Measurements from ENCODE around the gene ATP2C2.
"Not testable (repeated sequence)": the region's sequence is repeated elsewhere in the genome, so short reads cannot be mapped to it uniquely, and the experiment has no call there.

Gene ATP2C2

DNA sequence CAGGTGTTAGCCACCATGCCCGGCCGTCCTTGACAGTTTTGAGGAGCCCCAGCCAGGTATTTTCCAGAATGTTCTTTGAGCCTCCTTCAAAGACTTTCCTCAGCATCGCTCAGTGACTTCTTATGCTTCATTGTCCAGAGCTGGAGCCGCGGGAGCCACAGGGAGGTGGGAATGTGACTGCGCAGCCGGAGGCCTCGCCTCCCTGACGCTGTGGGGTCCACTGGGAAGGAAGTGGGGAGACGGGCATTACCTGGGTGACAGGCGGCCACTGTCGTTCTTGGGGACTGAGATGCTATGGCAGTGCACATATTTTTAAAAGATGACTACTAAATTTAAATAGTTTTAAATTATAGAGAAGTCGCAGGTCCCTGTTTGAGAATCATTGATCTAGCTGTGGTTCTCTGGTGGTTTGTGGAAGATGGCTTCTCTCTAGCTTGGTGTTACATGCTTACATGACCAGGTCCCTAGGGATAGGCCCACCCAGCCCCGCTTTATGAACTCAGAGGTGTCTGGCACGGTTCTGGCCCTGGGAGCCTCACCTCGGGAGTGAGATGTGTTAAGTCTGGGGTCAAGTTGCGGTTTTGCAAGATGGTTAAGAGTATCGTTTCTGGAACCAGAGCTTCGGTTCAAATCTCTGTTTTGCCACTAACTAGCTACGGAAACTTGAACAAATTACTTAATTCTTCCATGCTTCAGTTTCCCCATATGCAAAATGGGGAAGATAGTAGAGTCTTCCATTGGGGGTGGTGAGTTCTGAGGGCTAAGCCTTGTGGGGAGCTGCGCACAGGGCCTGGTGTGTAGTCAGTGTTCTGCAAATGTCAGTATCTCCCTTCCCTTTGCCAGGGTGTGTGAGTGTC, 53.0 kb downstream of the ATP2C2 start:
- DNase-seq = no peak

DNA sequence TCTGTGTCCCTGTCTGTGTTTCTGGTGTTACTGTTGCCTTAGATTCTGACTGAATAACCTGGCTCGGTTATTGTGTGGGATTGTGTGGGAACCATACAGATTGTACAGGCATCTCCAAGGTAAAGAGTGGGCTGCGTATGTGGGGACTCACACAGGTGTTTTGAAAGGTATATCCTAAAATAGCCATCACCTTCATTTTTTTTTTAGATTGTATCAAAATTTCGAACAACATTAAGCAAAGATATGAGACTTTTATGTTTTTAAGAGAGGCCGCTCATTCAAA, 53.5 kb downstream of the ATP2C2 start:
- no peak for DNase-seq

DNA sequence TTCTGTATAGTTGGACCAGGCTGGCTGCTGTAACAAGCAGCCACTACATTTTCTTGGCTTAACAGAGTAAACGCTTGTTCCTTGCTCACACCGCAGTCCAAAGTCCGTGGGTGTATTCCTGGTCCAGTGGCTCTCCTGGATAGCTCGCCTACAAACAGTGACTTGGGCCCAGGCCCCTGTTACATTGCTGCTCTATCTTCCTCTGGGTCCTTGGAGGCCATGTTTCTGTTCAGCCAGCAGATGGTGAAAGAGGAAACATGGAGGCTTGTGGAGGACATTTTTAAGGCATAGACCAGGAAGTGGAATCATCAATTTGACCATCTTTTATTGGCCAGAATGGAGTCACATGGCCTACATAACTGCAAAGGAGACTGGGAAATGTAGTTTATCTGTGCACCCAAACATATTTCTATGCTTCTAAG, 55.1 kb downstream of the ATP2C2 start:
- peak; percentile 61 for DNase-seq

DNA sequence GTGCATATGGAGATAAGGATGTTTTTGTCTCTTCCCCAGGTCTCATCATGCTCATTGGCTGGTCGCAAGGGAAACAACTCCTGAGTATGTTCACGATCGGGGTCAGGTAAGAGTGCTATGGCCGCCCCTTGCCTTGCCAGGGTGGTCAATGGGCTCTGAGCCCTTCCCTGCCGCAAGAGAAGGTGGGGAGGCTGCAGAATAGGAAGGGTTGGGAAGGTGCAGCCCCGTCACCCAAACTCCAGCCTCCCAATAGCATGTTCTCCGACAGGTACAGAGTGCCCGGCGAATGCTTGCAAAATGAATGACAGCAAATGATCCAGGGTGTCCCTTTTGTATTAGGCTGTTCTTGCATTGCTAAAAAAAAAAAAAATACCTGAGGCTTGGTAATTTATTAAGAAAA, 57.4 kb downstream of the ATP2C2 start:
- no peak for DNase-seq

DNA sequence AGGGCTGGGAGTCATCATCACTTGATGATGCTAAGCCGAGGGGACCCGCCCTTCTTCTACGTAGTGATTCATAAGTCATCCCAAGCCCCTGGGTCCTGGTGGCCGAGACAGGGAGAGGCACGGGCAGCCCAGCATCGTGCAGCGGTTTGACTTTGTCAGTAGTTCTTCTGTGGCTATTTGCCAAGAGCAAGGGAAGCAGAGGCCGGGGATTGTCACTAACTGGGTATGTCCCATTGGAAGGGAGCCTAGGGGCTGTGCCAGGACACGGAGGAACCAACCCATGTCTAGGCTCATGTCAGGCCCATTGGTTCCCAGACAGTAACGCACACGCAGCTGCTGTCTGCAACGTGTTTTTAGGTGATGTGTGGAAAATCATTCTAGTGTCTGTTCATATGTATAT, 58.5 kb downstream of the ATP2C2 start:
- no peak for DNase-seq

DNA sequence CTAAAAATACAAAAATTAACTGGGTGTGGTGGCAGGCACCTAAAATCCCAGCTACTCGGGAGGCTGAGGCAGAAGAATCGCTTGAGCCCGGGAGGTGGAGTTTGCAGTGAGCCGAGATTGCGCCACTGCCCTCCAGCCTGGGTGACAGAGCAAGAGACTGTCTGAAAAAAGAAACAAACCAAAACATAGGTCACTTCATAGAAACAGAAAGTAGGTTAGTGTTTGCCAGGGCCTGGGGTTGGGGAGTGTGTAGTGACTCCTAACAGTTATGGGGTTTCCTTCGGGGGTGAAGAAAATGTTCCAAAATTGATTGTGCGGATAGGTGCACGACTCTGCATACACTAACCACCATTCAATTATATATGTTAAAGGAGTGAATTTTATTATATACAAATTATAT, 59.2 kb downstream of the ATP2C2 start:
- DNase-seq = no peak

DNA sequence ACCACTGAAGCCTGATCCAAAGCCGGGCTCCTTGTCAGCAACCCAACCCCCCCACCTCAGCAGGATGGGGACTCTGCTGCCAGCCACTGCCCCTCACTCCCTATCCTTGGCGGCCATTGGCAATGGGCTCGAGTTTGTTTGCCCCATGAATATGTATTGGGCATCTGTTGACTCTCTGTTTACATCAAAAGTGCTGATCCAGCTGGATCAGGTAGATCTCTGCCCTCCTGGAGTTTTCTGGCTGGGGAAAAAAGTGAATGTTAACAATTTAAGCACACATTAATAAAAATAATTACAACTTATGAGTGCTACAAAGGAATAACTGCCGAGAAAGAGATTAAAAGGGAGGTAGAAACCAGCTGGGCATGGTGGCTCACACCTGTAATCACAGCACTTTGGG, 62.5 kb downstream of the ATP2C2 start:
- DNase-seq = no peak

DNA sequence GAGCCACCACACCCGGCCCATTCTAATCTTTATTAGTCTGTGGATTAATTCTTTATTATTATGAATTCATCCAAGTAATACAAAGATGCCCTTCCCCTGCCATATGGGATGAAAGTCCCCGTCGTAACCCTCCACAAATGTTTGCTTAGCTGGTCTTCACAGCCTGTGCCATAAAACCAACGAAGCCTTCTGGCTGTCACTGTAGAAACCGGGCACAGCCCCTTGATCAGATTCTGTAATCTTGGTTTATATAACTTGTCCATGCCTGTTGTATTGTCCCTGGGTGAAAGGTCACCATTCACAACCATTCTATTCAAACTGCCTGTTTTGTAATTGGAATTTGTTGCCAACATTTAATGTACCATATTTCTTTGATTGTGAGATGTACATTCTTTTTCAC, 66.5 kb downstream of the ATP2C2 start:
- no peak for DNase-seq

DNA sequence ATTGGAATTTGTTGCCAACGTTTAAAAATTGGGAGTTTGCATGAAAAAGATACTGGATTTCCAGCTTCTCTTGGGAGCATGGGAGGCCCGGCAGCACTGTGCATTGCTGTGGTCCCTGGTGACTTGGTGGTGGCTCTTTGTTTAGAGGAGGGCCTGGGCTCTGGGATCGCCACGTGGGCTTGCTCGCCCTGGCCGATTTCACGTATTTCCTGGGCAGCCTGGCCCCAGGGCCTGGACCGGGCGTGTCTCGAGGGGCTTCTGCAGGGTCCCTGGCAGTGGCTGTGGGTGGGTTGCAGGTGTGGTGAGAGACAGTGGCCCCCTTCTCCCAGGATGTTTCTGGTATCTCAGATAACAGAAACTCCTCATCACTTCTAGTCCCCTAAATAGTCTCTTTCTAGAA, 67.9 kb downstream of the ATP2C2 start:
- no peak for DNase-seq

DNA sequence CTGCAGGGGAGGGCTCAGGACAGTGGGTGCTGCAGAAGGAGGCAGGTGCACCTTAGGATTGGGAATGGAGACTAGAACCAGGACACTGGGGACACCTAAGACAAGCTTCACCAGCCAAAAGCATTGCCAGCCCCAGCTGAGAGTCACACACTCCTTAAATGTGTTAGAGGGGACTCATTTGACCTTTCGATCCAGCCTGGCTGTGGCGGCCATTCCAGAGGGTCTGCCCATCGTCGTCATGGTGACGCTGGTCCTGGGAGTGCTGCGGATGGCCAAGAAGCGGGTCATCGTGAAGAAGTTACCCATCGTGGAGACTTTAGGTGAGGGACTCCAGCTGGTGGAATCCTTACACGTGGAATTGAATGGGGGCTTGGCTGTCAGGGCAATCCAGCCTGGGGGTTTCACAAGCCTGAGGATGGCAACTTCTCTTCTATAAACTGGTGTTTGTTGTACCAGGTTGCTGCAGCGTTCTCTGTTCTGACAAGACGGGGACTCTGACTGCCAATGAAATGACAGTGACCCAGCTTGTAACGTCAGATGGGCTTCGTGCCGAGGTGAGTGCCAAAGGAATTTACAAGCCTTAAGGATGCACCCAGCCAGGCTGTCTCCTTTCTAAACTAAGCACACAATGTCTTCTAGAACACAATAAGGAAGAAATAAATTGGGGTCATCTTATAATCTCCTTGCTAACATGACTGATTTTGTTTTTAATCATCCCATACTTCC, 70.8 kb downstream of the ATP2C2 start:
- DNase-seq = no peak

DNA sequence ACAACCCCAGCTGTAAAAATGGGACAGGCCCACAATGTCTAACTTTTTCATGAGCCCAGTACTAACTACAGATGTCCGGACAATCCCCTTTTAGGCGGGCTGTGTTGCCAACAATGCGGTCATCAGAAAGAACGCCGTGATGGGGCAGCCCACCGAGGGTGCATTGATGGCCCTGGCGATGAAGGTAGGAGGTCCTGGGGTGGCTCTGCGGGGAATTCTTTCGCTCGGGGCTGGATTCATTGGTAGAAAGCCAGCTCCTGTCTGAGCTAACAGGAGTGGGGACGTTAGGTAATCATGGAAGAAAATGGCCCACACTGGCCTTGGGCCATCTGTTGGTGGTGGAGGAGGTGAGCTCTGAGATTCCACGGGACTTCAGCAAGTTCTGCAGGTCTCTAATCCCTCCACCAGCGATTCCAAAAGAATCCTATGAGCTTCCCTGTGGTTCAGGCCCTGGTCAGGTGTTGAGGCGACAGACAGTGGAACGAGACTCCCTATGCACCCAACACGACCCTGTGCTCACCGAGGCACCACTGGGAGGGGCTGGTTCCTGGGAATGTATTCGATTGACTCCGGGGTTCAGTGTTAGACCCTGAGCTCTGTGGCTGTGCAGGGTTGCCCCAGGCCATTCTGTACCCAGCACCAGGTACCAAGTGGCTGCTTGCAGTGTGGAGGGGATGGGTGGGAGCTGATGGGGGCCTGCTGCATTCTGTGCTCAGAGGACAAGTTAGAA, 74.2 kb downstream of the ATP2C2 start:
- no peak for DNase-seq

DNA sequence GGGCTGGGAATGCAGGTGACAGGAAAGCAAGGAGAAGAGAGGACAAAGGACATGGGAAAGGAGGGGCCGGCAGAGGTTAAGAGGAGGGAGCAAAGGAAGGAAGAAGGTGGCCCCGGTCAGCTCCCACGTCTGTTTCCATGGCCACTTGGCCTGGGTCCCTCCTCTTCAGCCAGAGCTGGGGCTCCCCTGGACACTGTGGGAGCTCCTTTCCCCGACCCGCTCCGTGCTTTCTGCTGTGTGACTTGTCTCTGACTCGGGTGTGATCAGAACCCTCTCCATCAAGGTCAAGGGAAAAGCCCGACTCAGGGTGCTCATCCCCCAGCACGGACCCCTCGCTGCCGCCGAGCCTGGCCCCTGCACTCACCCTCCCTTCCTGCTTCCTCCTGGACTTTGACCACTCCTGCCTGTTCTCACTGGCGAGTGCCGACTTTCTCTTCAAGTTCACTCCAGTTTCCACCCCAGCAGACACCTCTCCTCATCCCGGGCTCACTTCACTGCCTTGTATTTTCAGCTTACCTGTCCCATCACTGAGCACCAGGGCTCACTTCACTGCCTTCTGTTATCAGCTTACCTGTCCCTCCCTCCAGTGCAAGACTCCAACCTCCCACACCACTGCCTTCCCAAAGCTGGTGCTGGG, 74.9 kb downstream of the ATP2C2 start:
- no peak for DNase-seq

DNA sequence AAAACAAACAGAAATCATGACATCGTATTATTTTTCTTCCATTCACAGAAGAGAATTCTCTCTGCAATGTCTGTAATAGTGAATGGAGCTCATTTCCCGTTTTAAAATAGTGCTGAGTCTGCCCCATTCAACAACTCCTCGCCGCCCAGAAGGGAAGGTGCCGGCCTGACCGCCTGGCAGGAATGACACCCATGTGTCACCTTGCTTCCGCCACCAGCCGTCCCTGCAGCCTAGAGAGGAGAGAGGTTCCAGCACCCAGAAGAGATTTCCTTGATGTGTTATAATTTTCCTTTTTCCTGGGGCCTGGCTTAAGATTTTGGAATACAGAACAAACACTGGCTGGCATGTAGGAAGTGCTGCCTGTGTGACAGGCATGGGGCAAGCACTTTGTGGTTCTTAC, 76.1 kb downstream of the ATP2C2 start:
- DNase-seq = no peak

DNA sequence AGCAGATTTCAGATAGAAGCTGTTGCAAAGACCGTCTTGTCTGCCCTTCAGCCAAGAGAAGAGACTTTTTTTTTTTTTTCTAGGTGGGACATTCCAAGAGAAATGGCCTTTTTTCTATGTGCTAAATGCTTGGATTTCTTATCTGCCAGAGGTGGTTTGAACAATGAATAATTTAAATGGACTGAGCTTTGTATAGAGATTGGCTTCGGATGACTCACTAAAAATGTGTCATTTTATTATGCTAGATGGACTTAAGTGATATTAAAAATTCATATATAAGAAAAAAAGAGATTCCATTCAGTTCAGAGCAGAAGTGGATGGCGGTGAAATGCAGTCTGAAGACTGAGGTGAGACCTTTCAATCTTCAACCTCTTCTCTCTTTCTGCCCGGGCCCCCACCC, 77.7 kb downstream of the ATP2C2 start:
- no peak for DNase-seq

DNA sequence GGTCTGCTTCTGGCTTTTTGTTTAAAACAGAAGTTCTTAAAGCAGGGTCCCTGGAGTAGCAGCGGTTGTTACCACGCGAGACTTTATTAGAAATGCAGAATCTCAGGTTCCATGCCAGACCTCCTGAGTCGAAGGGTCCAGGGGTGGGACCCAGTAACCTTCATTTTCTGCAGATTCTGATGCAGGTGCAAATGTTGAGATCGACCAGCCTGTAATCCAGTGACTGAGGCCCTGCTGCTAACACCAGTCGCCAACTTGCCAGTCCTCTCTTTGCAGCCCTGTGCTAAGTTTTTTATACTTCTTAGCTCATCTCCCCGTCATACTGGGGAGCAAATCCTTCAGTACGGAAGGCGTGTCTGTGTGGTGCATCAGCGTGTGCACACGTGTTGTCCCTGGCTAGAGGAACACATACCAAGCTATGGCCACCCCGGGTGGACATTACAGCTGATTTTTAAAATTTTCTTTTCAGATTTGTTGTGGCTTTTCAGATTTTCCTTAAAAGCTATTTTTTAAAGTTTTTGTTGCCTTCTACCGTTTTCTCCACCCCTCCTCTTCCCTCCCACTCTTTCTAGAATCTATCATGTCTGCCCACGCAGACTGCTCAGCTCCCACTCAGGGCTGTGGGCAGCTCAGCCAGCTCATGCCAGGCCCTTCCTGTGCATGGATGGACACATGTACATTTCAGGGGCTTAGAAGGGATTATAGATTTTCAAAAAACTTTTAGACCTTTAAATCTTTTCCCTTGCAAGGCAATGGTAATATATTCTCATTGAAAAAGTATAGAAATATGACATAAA, 78.5 kb downstream of the ATP2C2 start:
- DNase-seq = no peak

DNA sequence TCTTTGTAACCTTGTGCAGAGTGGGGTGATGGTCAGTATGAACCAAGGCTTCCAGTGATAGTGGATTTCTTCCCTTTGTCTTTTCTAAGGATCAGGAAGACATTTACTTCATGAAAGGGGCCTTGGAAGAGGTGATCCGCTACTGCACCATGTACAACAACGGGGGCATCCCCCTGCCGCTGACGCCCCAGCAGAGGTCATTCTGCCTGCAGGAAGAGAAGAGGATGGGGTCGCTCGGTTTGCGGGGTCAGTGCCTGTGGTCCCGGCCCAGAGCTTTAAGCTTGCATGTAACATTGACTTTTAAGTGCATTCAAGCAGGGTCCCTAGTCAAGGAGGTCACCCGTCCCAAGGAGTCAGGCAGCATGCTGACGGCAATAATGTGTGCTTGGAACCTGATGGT, 80.1 kb downstream of the ATP2C2 start:
- DNase-seq = no peak

DNA sequence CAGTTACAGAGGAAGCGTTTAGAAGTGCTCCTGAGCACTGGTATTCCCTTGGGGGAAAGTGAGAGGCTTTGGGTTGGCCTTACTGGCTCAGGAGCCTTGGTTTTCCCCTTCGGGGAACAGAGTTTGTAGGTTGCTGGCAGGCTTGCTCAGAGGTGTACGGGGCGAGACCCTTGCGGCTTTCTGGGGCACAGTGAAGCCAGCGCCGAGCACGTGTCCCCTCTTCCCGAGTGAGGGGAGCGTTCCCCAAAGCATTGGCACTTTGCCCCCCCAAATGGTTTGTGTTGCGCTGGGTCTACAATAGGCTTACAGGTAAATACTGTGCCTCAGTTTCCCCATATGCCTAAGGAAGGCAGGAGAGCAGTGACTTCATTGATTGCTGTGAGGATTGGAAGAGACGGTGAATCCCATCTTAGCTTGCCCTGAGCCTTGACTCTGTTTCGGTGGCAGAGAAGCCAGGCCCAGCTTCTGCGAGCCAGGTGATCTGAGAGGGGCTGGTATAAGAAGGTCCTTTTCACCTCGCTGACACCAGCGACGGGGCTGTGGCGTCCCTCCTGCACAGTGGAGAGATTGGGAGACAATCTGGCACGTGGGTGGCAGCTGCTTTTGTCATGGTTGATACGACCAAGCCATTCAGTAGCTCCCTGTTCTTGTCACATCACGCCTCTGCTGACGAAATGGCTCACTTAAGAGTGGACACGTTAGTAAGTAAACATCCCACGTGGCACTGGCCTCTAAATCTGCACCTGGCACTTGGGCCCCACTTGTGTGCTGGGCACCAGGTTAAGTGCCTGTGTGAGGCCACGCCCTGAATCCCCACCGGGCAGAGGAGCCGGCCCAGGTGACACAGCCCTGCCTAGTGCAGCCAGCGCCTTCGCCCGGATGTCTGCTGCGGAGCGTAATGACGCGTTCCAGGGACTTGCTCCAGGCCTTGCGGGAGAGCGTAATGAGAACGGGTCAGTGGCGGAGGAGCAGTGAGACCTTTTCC, 81.1 kb downstream of the ATP2C2 start:
- DNase-seq = no peak

DNA sequence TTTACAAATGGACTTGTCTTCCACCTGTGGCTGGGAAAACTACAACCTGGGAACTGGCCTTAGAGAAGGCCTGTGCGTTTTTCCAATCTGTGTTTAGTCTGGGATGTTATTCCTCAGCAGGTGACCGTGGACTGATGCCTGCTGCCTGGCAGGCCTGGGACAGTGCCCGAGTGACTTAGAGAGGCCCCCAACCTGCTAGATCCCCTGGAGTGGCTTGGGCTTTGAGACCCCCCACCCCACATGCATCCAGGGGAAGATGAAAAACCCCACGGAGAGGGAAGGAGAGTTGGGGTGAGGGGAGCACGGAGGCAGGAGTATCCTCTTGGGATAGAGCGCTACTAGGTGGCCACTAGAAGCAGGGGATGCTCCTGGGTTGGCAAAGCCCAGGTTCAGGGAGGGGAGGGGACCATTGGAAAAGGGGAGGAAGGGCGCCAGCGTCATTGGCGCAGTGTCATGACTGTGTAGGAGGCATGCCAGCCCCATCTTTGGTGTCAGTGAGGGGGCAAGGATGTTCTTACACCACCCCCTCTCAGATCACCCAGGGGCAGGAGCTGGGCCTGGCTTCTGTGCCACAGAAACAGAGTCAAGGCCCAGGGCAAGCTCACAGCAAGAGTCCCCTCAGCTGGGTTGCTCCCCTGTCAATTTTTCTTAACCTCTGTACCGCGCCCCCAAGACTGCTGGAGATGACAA, 82.0 kb downstream of the ATP2C2 start:
- DNase-seq = no peak

DNA sequence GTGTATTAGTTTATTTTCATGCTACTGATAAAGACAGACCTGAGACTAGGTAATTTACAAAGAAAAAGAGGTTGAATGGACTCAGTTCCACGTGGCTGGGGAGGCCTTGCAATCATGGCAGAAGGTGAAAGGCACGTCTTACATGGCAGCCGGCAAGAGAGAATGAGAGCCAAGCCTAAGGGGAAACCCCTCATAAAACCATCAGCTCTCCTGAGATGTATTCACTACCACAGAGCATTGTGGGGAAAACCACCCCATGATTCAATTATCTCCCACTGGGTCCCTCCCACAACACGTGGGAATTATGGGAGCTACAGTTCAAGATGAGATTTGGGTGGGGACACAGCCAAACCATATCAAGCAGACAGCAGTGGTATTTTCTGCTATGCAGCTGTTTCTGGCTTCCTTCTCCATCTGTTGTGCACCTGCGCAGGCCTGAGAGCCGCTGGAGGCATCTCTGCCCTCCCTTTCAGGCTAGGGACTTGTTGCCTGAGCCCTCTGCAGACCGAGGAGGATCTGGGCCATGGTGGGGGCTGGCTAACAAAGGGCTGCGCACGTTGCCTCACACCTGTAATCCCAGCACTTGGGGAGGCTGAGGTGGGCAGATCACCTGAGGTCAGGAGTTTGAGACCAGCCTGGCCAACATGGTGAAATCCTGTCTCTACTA, 82.8 kb downstream of the ATP2C2 start:
- DNase-seq = not testable (repeated sequence)

DNA sequence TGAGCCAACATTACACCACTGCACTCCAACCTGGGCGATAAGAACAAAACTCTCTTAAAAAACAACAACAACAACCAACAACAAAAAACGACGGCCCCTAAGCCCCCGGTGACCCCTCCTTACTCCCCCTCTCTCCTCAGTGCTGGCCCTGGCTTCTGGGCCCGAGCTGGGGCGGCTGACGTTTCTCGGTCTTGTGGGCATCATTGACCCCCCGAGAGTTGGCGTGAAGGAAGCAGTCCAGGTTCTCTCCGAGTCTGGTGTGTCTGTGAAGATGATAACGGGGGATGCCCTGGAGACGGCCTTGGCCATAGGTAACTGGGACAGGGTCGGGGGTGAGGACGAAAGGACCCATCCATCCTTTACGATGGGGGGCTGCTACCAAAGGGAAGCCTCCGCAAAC, 83.4 kb downstream of the ATP2C2 start:
- no peak for DNase-seq
